NB4 (cell line): ENCODE measurements around the gene ZYX.

Source experiments
- CTCF ChIP-seq: IDR thresholded peaks from one replicate; pipeline ENCODE4 v1.5.1; 2012; ENCODE audit warnings: low read depth, low read length
- MAX ChIP-seq: IDR thresholded peaks from 2 replicates; pipeline ENCODE4 v1.6.1; 2011; ENCODE audit warnings: low read depth, low read length
- MYC ChIP-seq: IDR thresholded peaks from 2 replicates; pipeline ENCODE4 v1.6.1; 2011; ENCODE audit warnings: low read depth, low read length
- POLR2A ChIP-seq: IDR thresholded peaks from 2 replicates; pipeline ENCODE4 v1.6.1; 2011; ENCODE audit warnings: mild to moderate bottlenecking; ENCODE audit not compliant: insufficient read length; ENCODE audit errors: extremely low read depth

- TF ChIP-seq CTCF = no peak
- TF ChIP-seq POLR2A = no peak
- TF ChIP-seq MYC = no peak
- TF ChIP-seq MAX = no peak
These were observed 5.0 kb downstream of the ZYX start for GRCh38 chr7:143385891-143386781.
